Bronchial epithelial cell (primary cell): Measurements from ENCODE around the gene DGKB. TPM values are rescaled to one million over a fixed set of nuclear protein-coding genes. Genes with fewer than 3 reads are reported as not detected.

ENCODE experiments used
- DNase-seq: peaks from one replicate; pipeline ENCODE4 v3.0.0-alpha.2; 2010; ENCODE audit warnings: low read depth
- FAIRE-seq: peaks from 2 replicates; lab custom pipeline; 2011; peaks lifted over from hg19 to GRCh38; lab: Jason Lieb, UNC
- H3K27me3 ChIP-seq: 2 replicates; pipeline ENCODE4 v1.5.1; 2011; ENCODE audit warnings: low read length; ENCODE audit not compliant: control insufficient read depth, insufficient read depth
- H3K36me3 ChIP-seq: 2 replicates; pipeline ENCODE4 v1.5.1; 2011; ENCODE audit warnings: low read length; ENCODE audit not compliant: control insufficient read depth, insufficient read depth
- H3K4me3 ChIP-seq: 2 replicates; pipeline ENCODE4 v1.5.1; 2011; ENCODE audit warnings: mild to moderate bottlenecking, low read depth, low read length, control low read depth
- total RNA-seq: library from RNA; depleted of rRNA; stranded (reverse); fragments of >200 nt; gene quantifications from 2 replicates; pipeline ENCODE4 v1.2.1, GENCODE V29; 2014
- TF ChIP-seq, protein P1 (sequence below): IDR thresholded peaks from 2 replicates; pipeline ENCODE4 v1.5.1; 2011; ENCODE audit warnings: mild to moderate bottlenecking, moderate library complexity, low read length, control low read depth, inconsistent platforms; ENCODE audit not compliant: insufficient read depth, severe bottlenecking

The DGKB gene
- total RNA-seq, 1 donor from 2014 or later: not detected

DNA sequence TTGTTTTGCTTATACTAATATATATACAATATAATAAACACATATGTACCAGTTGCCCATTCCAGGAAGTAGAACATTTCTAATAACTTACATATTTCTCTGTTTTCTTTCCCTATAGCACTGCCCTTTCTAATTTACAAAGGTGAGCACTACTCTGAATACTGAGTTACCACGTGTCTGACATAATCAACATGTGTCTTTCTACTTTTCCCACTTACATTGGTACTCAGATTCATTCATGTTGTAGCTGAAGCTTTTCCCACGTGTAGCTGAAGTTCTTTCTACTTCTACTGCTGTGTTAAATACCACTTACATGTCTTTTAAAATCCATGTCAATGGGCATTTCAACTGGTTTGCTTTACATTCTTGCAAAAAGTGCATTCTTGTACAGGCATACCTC is 317.3 kb downstream of the DGKB start:
- no peak for DNase-seq
- TF ChIP-seq, protein P1, sequence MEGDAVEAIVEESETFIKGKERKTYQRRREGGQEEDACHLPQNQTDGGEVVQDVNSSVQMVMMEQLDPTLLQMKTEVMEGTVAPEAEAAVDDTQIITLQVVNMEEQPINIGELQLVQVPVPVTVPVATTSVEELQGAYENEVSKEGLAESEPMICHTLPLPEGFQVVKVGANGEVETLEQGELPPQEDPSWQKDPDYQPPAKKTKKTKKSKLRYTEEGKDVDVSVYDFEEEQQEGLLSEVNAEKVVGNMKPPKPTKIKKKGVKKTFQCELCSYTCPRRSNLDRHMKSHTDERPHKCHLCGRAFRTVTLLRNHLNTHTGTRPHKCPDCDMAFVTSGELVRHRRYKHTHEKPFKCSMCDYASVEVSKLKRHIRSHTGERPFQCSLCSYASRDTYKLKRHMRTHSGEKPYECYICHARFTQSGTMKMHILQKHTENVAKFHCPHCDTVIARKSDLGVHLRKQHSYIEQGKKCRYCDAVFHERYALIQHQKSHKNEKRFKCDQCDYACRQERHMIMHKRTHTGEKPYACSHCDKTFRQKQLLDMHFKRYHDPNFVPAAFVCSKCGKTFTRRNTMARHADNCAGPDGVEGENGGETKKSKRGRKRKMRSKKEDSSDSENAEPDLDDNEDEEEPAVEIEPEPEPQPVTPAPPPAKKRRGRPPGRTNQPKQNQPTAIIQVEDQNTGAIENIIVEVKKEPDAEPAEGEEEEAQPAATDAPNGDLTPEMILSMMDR: no peak
- FAIRE-seq: no peak
- Histone ChIP-seq H3K4me3 (no peak overlapping the region), H3K27me3 (no peaks in the 10 kb centered on the region), H3K36me3 (no peaks in the 10 kb centered on the region)

DNA sequence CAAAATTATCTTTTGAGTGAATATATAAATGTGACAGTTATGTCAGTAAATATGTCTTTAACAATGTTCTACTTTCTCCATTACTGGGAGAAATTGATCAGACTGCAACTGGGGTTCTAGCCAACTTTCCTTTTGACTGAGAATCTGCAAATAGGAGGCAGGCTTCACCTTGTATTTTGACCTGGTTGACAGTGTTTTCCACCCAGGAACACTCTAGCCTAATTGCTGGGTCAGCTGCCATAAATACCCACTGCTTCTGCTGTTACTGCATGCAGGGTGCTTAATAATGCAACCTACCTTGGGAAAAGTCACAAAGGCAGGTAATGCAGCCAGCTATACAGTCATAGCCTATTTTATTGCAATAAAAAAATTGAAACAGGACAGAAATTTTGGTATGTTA is 319.0 kb downstream of the DGKB start:
- H3K36me3 ChIP-seq: no peaks in the 10 kb centered on the region
- no peak overlapping the region for H3K4me3 ChIP-seq
- FAIRE-seq: no peak
- DNase-seq: no peak
- H3K27me3 ChIP-seq: no peaks in the 10 kb centered on the region
- TF ChIP-seq, protein P1: no peak

DNA sequence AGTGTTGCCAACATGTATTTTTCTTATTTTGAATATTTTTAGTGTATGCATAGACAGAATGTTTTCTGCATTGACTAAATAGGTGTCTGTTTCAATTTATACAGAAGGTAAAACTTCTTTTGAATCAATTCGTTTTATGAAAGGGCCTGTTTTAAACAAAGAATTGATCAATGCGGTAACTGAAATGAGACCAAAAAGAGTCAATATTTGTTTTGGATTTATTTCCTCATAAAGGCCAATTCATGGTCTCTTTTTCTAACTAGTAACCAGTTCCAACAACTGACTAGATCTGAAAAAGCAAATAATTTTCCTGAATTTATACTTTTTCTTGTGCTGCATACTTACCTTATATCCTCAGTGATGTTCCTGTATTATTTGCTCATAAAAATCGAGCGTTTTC is 320.5 kb downstream of the DGKB start:
- Histone ChIP-seq H3K36me3 (no peaks in the 10 kb centered on the region), H3K27me3 (no peaks in the 10 kb centered on the region), H3K4me3 (no peak overlapping the region)
- TF ChIP-seq, protein P1: no peak
- no peak for DNase-seq
- no peak for FAIRE-seq

DNA sequence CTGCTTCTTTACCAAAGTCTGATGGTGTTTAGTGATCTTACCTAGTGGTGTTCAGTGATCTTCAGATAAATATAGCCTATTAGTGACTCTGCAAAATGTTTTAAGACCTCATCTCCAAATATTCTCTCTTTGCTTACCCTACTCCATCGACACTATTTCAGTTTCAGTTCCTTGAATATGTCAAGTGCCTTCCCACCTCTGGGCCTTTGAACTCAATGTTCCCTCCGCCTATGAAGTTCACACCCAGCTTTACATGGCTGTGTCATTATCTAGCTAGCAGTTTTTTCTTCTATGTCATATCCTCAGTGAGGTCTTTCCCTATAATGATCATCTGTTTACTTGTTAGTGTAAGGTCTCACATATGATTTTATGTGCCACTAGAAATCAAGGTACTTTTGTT is 322.6 kb downstream of the DGKB start:
- DNase-seq: no peak
- H3K36me3 ChIP-seq: no peaks in the 10 kb centered on the region
- TF ChIP-seq, protein P1: no peak
- no peak for FAIRE-seq
- H3K27me3 ChIP-seq: no peaks in the 10 kb centered on the region
- H3K4me3 ChIP-seq: no peak overlapping the region

DNA sequence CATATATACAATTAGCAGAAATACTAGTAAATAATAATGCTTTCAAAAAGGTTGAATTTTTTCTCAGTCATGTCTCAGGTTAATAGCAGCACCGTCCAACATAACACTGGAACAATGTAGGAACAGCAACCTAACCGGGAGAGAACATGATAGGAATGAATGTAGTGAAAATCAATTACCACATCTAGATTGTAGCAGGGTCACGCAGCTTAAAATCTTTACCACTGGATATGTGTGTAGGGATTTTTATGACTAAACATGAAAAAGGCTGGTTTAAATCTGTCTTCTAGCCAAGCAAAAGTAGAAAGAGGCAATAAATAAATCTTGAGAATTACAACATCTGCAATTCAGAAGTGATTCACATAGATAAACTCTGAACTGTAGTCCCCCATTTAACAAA is 326.0 kb downstream of the DGKB start:
- H3K4me3 ChIP-seq: no peak overlapping the region
- no peaks in the 10 kb centered on the region for H3K27me3 ChIP-seq
- TF ChIP-seq, protein P1: no peak
- DNase-seq (no peak), FAIRE-seq (no peak)
- H3K36me3 ChIP-seq: no peaks in the 10 kb centered on the region
